GM12865 (cell line): ENCODE results near the gene SLC6A13.

Experiments used
- DNase-seq: peaks from one replicate; pipeline ENCODE4 v3.0.0; 2010; ENCODE audit warnings: low read depth
- H3K4me3 ChIP-seq: 2 replicates; pipeline ENCODE4 v1.5.1; 2011; ENCODE audit warnings: mild to moderate bottlenecking, low read depth, low read length, control low read depth
- CTCF ChIP-seq: IDR thresholded peaks from 2 replicates; pipeline ENCODE4 v1.5.1; 2011; ENCODE audit warnings: low read length, control low read depth, low read depth, inconsistent platforms; ENCODE audit not compliant: insufficient read depth; ENCODE audit errors: missing control alignments

The SLC6A13 gene

DNA sequence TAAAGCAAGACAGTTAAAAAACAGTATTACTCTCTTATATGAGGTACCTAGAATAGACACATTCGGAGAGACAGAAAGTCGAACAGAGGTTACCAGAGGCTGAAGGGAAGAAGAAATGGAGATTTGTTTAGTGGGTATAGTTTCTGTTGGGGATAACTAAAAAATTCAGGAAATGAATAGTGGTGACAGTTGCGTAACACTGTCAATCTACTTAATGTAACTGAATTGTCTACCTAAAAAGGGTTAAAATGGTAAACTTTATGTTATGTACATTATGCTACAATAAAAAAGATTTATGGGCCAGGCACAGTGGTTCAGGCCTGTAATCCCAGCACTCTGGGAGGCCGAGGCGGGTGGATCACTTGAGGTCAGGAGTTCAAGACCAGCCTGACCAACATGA lies 30.6 kb upstream of the SLC6A13 start:
- no peak for DNase-seq
- no peak overlapping the region for H3K4me3 ChIP-seq
- TF ChIP-seq CTCF: no peak

GRCh38 chr12:292186-292585 lies 29.6 kb upstream of the SLC6A13 start:
- no peak for DNase-seq
- H3K4me3 ChIP-seq: no peak overlapping the region
- no peak for TF ChIP-seq CTCF

- no peak for TF ChIP-seq CTCF
- no peak overlapping the region for H3K4me3 ChIP-seq
- no peak for DNase-seq
These were observed 28.6 kb upstream of the SLC6A13 start for GRCh38 chr12:291153-291723.

GRCh38 chr12:288687-289086 lies 26.1 kb upstream of the SLC6A13 start:
- no peak for TF ChIP-seq CTCF
- H3K4me3 ChIP-seq: no peak overlapping the region
- no peak for DNase-seq

GRCh38 chr12:286531-287300 lies 24.1 kb upstream of the SLC6A13 start:
- no peak overlapping the region for H3K4me3 ChIP-seq
- DNase-seq: no peak
- TF ChIP-seq CTCF: no peak

DNA sequence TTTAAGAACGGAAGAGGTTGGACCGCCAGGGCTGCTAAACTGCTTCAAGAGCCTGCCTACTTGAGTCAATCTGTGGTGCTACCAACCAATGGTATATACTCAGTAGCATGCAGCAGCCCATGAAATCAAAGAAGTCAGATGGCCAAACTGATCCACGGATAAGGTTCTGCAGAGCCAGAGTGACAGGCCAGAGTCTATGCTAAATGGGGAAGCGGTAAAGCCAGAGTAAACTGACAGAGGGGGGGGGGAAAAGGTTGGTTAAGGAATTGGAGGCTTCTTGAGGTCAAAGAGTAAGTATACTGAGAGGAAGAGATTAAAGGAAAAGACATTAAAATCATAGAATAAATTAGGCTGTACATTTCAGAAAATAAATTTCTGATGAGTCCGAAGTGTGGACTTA lies 15.4 kb upstream of the SLC6A13 start:
- DNase-seq: no peak
- TF ChIP-seq CTCF: no peak

DNA sequence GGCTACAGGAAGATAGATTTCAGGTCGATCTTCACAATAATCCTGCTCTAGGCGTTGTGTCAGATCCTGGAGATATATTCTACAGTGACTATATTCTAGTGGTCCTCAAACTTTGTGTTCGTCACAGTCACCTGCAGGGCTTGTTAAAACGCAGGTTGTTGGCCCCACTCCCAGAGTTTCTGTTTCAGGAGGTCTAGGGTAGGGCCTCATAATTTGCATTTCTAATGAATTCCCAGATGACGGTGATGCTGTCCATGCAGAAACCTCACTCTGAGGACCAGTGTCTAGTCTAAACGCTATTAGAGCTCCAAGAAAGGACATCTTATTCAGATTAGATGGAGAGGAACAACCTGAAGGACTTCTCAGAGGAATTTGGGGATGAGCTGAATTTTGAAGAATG lies 13.2 kb upstream of the SLC6A13 start:
- no peak for DNase-seq
- H3K4me3 ChIP-seq: no peak overlapping the region
- TF ChIP-seq CTCF: no peak

More for the DNA sequence above, 15.4 kb upstream of the SLC6A13 start:
- no peak overlapping the region for H3K4me3 ChIP-seq
